GM18861 (cell line): ENCODE measurements around the gene CYP3A7.
"Not testable (repeated sequence)": the region's sequence is repeated elsewhere in the genome, so short reads cannot be mapped to it uniquely, and the experiment has no call there.

Experiments used
- ATAC-seq: cut with Tn5 transposase; IDR thresholded peaks from one replicate; pipeline ENCODE4 v1.9.1; 2021; ENCODE audit not compliant: unreplicated experiment

CYP3A7 gene

GRCh38 chr7:99709838-99710578, 25.0 kb downstream of the CYP3A7 start:
- no peak for ATAC-seq

GRCh38 chr7:99709260-99709659, 25.7 kb downstream of the CYP3A7 start:
- ATAC-seq, result no peak

- no peak for ATAC-seq
Observed at GRCh38 chr7:99707096-99707495, 27.9 kb downstream of the CYP3A7 start.

- no peak for ATAC-seq
Observed at GRCh38 chr7:99699946-99700345, 35.0 kb downstream of the CYP3A7 start.

GRCh38 chr7:99698867-99699730, 35.9 kb downstream of the CYP3A7 start:
- ATAC-seq, result not testable (repeated sequence)

GRCh38 chr7:99694912-99695304, 40.1 kb downstream of the CYP3A7 start:
- no peak for ATAC-seq

- no peak for ATAC-seq
Observed at GRCh38 chr7:99694201-99694911, 40.6 kb downstream of the CYP3A7 start.

- no peak for ATAC-seq
Observed at GRCh38 chr7:99693427-99694200, 41.4 kb downstream of the CYP3A7 start.

- ATAC-seq, result no peak
Observed at GRCh38 chr7:99693100-99693426, 41.9 kb downstream of the CYP3A7 start.

GRCh38 chr7:99692563-99692962, 42.4 kb downstream of the CYP3A7 start:
- not testable (repeated sequence) for ATAC-seq

GRCh38 chr7:99691658-99692057, 43.3 kb downstream of the CYP3A7 start:
- ATAC-seq, result not testable (repeated sequence)

- not testable (repeated sequence) for ATAC-seq
Observed at GRCh38 chr7:99690918-99691317, 44.1 kb downstream of the CYP3A7 start.

GRCh38 chr7:99685871-99686608, 49.0 kb downstream of the CYP3A7 start:
- not testable (repeated sequence) for ATAC-seq

GRCh38 chr7:99685129-99685758, 49.8 kb downstream of the CYP3A7 start:
- no peak for ATAC-seq

GRCh38 chr7:99679400-99680191, 55.4 kb downstream of the CYP3A7 start, which contains the start of gene CYP3A5:
CYP3A5 (minus strand) TSS chr7:99679996; CDS start chr7:99679896, 100 bp downstream.
- ATAC-seq, result no peak

- ATAC-seq, result no peak
Observed at GRCh38 chr7:99679032-99679399, 56.0 kb downstream of the CYP3A7 start.

- no peak for ATAC-seq
Observed at GRCh38 chr7:99677648-99678045, 57.3 kb downstream of the CYP3A7 start.

GRCh38 chr7:99677013-99677647, 57.9 kb downstream of the CYP3A7 start:
- no peak for ATAC-seq
